HCT116 (cell line): Measurements from ENCODE around the gene MATK. TPM values are rescaled to one million over a fixed set of nuclear protein-coding genes. Genes with fewer than 3 reads are reported as not detected.

ENCODE experiments used
- ATAC-seq: fragments of 200-7000 bp; cut with Tn5 transposase; 2 replicates; pipeline ENCODE4 v1.9.1; 2020; ENCODE audit warnings: mild to moderate bottlenecking, moderate library complexity
- BruUV-seq: library from RNA; stranded (reverse); fragments of 400-500 nt; replicated peaks from 2 replicates; lab custom pipeline; 2021; lab: Mats Ljungman, UMichigan
- CTCF ChIA-PET: fragments of 300-600 bp; sonication (Branson Sonifier 250); formaldehyde crosslinking; loops from one replicate; lab custom pipeline; 2021; ENCODE audit warnings: antibody characterized with exemption; lab: Charles Lee
- POLR2A ChIA-PET: fragments of 300-600, 350-600 bp; sonication (Branson Sonifier 250); formaldehyde crosslinking; loops from one replicate; lab custom pipeline; 2021; ENCODE audit warnings: antibody characterized with exemption; lab: Charles Lee
- RAD21 ChIA-PET, 2 experiments: fragments of 300-600 bp; sonication (Branson Sonifier 250); formaldehyde crosslinking; loops; one replicate each; lab custom pipeline; 2023; ENCODE audit warnings: low total read pairs in 2 of 2; ENCODE audit not compliant: uncharacterized antibody in 2 of 2, unreplicated experiment in 2 of 2, low non-redundant PET in 1 of 2; lab: Charles Lee
- DNase-seq: peaks from one replicate; pipeline ENCODE4 v3.0.0-alpha.2; 2010; ENCODE audit warnings: low read depth, low spot score
- H2AFZ ChIP-seq: fragments of 200-600 bp; shearing (Covaris generic), sonication (generic); 2 replicates; pipeline ENCODE4 v1.6.1; 2017; ENCODE audit warnings: low read depth, mixed run types, mixed read lengths, antibody characterized with exemption, low read length; ENCODE audit not compliant: poor library complexity, severe bottlenecking
- H3K27ac ChIP-seq: 2 replicates; pipeline ENCODE4 v1.5.1; 2012; ENCODE audit warnings: low read depth, low read length
- H3K27me3 ChIP-seq: fragments of 200-600 bp; sonication (generic); 2 replicates; pipeline ENCODE4 v1.6.1; 2016; ENCODE audit warnings: mixed run types, low read length, mixed read lengths; ENCODE audit not compliant: insufficient read depth
- H3K36me3 ChIP-seq, 2 experiments: fragments of 200-500 bp in 1 of 2; fragments of 200-600 bp in 1 of 2; sonication (Bioruptor generic) in 1 of 2; sonication (generic) in 1 of 2; 2 replicates each; pipeline versions ENCODE4 v1.5.1 to v1.6.1; 2014 to 2016; ENCODE audit warnings: low read length in 2 of 2, inconsistent platforms in 1 of 2, mixed read lengths in 1 of 2, mixed run types in 1 of 2; ENCODE audit not compliant: insufficient read depth in 2 of 2, control insufficient read depth in 1 of 2
- H3K4me1 ChIP-seq, 2 experiments: fragments of 200-600 bp in 1 of 2; sonication (generic) in 1 of 2; 2 replicates each; pipeline versions ENCODE4 v1.5.1 to v1.6.1; 2012 to 2017; ENCODE audit warnings: low read length in 2 of 2, inconsistent platforms in 1 of 2, mild to moderate bottlenecking in 1 of 2, mixed read lengths in 1 of 2, mixed run types in 1 of 2, moderate library complexity in 1 of 2; ENCODE audit not compliant: insufficient read depth in 2 of 2, control insufficient read depth in 1 of 2
- H3K4me2 ChIP-seq: fragments of 200-600 bp; sonication (generic); 2 replicates; pipeline ENCODE4 v1.6.1; 2017; ENCODE audit warnings: mixed run types, low read length, mixed read lengths
- H3K4me3 ChIP-seq, 2 experiments: fragments of 200-600 bp in 1 of 2; sonication (generic) in 1 of 2; replicated peaks in 1 of 2; 2 replicates each; pipeline ENCODE4 v1.5.1; 2011 to 2016; ENCODE audit warnings: low read length in 2 of 2, control low read depth in 1 of 2, low read depth in 1 of 2, mild to moderate bottlenecking in 1 of 2, mixed read lengths in 1 of 2, mixed run types in 1 of 2
- H3K79me2 ChIP-seq: fragments of 200-600 bp; sonication (generic); 2 replicates; pipeline ENCODE4 v1.6.1; 2017; ENCODE audit warnings: mild to moderate bottlenecking, mixed run types, low read length, moderate library complexity, mixed read lengths; ENCODE audit not compliant: insufficient read depth
- H3K9ac ChIP-seq: fragments of 200-600 bp; sonication (generic); 2 replicates; pipeline ENCODE4 v1.6.1; 2016; ENCODE audit warnings: low read length, mixed read lengths
- H3K9me2 ChIP-seq: fragments of 200-600 bp; sonication (generic), shearing (Covaris generic); 2 replicates; pipeline ENCODE4 v1.6.1; 2017; ENCODE audit warnings: mixed run types, mild to moderate bottlenecking, moderate library complexity; ENCODE audit not compliant: insufficient read depth
- H3K9me3 ChIP-seq, 2 experiments: fragments of 200-500 bp in 1 of 2; fragments of 200-600 bp in 1 of 2; sonication (Bioruptor generic) in 1 of 2; sonication (generic) in 1 of 2; 2 replicates each; pipeline ENCODE4 v1.6.1; 2014 to 2017; ENCODE audit warnings: low read length in 2 of 2, mixed read lengths in 2 of 2, inconsistent platforms in 1 of 2, low read depth in 1 of 2, mild to moderate bottlenecking in 1 of 2, mixed run types in 1 of 2, moderate library complexity in 1 of 2; ENCODE audit not compliant: control insufficient read depth in 1 of 2, insufficient read depth in 1 of 2
- H4K20me1 ChIP-seq: fragments of 200-600 bp; sonication (generic), shearing (Covaris generic); 2 replicates; pipeline ENCODE4 v1.6.1; 2017; ENCODE audit warnings: mixed run types, mild to moderate bottlenecking, moderate library complexity; ENCODE audit not compliant: insufficient read depth
- CBX3 ChIP-seq: IDR thresholded peaks from 2 replicates; pipeline ENCODE4 v1.6.1; 2012; ENCODE audit warnings: low read depth
- CEBPB ChIP-seq: IDR thresholded peaks from 2 replicates; pipeline ENCODE4 v1.6.1; 2012; ENCODE audit warnings: low read depth
- EGR1 ChIP-seq: IDR thresholded peaks from 2 replicates; pipeline ENCODE4 v1.6.1; 2012; ENCODE audit warnings: low read depth
- ELF1 ChIP-seq: IDR thresholded peaks from 2 replicates; pipeline ENCODE4 v1.6.1; 2012; ENCODE audit warnings: low read depth, borderline replicate concordance
- EZH2 ChIP-seq: fragments of 200-600 bp; sonication (generic); IDR thresholded peaks from 2 replicates; pipeline ENCODE4 v1.6.1; 2017; ENCODE audit warnings: antibody characterized with exemption, mixed run types
- EZH2phosphoT487 ChIP-seq: fragments of 200-600 bp; IDR thresholded peaks from 2 replicates; pipeline ENCODE4 v1.6.1; 2018; ENCODE audit warnings: antibody characterized with exemption, borderline replicate concordance
- FOSL1 ChIP-seq: IDR thresholded peaks from 2 replicates; pipeline ENCODE4 v1.6.1; 2012; ENCODE audit warnings: low read depth
- JUND ChIP-seq: IDR thresholded peaks from 2 replicates; pipeline ENCODE4 v1.6.1; 2012
- POLR2A ChIP-seq: IDR thresholded peaks from 2 replicates; pipeline ENCODE4 v1.7.0; 2011; ENCODE audit warnings: borderline replicate concordance; ENCODE audit not compliant: insufficient read depth, insufficient read length; ENCODE audit errors: extremely low read depth
- POLR2AphosphoS5 ChIP-seq: IDR thresholded peaks from 2 replicates; pipeline ENCODE4 v1.6.1; 2011; ENCODE audit warnings: mild to moderate bottlenecking, low read depth, low read length, moderate library complexity
- SIN3A ChIP-seq: IDR thresholded peaks from 2 replicates; pipeline ENCODE4 v1.6.1; 2012; ENCODE audit warnings: low read depth
- SP1 ChIP-seq: IDR thresholded peaks from 2 replicates; pipeline ENCODE4 v1.6.1; 2012; ENCODE audit warnings: low read depth
- TCF7L2 ChIP-seq: IDR thresholded peaks from 2 replicates; pipeline ENCODE4 v1.7.0; 2011; ENCODE audit warnings: borderline replicate concordance, inconsistent platforms; ENCODE audit not compliant: insufficient read depth, insufficient read length; ENCODE audit errors: extremely low read depth
- YY1 ChIP-seq: IDR thresholded peaks from 2 replicates; pipeline ENCODE4 v1.6.1; 2011; ENCODE audit warnings: low read length, low read depth, moderate library complexity, mild to moderate bottlenecking; ENCODE audit not compliant: insufficient replicate concordance; ENCODE audit errors: extremely low read depth
- ZFX ChIP-seq: fragments of 450-650 bp; IDR thresholded peaks from 2 replicates; pipeline ENCODE4 v1.6.1; 2017
- ZNF274 ChIP-seq: fragments of 200-500 bp; sonication (Bioruptor generic); IDR thresholded peaks from 2 replicates; pipeline ENCODE4 v1.6.1; 2014; ENCODE audit warnings: mild to moderate bottlenecking, low read depth, low read length, inconsistent platforms
- intact Hi-C: fragments of 100-400 bp; cut with micrococcal nuclease; formaldehyde crosslinking; loops from 2 replicates; pipeline ENCODE4 v1.10.0; 2022
- total RNA-seq: library from RNA; stranded (reverse); gene quantifications from one replicate; pipeline ENCODE4 v1.2.1, GENCODE V29; 2021; ENCODE audit not compliant: unreplicated experiment
- TF ChIP-seq, protein P1 (sequence below): IDR thresholded peaks from 2 replicates; pipeline ENCODE4 v1.6.1; 2012
- TF ChIP-seq, protein P2 (sequence below): IDR thresholded peaks from 2 replicates; pipeline ENCODE4 v1.6.1; 2012
- TF ChIP-seq, protein P3 (sequence below): IDR thresholded peaks from 2 replicates; pipeline ENCODE4 v1.6.1; 2012; ENCODE audit warnings: low read depth
- TF ChIP-seq, protein P4 (sequence below), 3 experiments: fragments of 200-600 bp in 1 of 3; sonication (generic) in 1 of 3; IDR thresholded peaks in 2 of 3; conservative IDR thresholded peaks in 1 of 3; 2 replicates each; pipeline ENCODE4 v1.5.1; 2012 to 2017; ENCODE audit warnings: low read depth in 2 of 3, low read length in 2 of 3, antibody characterized with exemption in 1 of 3, borderline replicate concordance in 1 of 3, control low read depth in 1 of 3, mild to moderate bottlenecking in 1 of 3, mixed read lengths in 1 of 3, mixed run types in 1 of 3, moderate library complexity in 1 of 3; ENCODE audit not compliant: insufficient read depth in 1 of 3

MATK gene
- total RNA-seq, 1 experiment from 2014 or later = not detected

DNA sequence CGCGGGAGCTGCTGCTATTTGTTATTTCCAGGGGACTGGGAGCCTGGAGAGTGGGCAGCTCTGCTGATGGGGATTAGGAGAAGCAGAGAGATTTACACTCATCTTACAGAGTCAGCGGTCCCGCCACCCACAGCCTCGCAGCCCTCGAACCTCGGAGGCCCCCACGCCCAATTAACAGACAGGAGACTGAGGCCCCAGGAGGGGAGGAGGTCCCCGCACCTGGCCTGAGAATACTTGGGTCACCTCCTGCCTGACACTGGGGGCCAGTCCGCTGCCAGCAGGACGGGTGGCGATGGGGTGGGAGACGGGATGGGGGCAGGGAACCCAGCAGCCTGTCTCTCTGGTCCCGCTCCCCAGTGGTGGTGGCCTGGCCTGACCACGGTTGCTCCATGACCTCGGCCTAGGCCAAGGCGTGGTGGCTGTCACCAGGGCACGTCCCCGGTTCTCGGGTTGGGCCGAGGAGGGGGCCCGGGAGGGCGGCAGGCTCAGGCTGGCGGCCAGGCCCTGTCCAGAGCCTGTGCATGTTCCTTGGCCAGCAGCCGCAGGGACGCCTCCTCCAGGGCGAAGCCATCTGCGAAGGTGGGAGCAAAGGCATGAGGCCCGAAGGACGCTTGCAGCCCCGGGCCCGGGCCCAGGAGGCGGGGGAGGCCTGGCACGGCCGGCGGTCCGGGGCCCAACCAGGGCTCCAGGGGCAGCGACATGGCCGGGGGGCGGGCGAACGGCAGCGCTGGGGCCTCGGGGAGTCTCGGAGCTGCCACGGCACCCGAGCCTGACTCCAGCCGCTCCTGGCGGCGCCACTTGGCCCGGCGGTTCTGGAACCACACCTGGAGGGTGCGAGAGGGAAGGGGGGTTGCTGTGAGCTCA lies 15.8 kb downstream of the MATK start:
- Histone ChIP-seq H3K27me3 (no peaks in the 10 kb centered on the region), H3K9me3 (no peaks in the 10 kb centered on the region), H3K27ac (no peak overlapping the region), H4K20me1 (no peaks in the 10 kb centered on the region), H3K4me2 (no peak overlapping the region), H3K4me1 (no peaks in the 10 kb centered on the region), H3K4me3 (no peak overlapping the region), H3K9ac (no peak overlapping the region), H3K36me3 (peaks cover 0 to under 1% of the 10 kb centered on the region in 2 experiments; a peak in 2 of 4 replicates), H3K9me2 (no peaks in the 10 kb centered on the region), H2AFZ (no peak overlapping the region), H3K79me2 (no peaks in the 10 kb centered on the region)
- BruUV-seq = no TSS peak
- ChIA-PET CTCF (interaction anchor here (1.2 kb wide), 1 partner anchor 218 kb away, joined by 3 read pairs; no protein-coding TSS in a partner anchor), POLR2A (no interaction called here), RAD21 (no interaction called here)
- TF ChIP-seq YY1 = no peak
- TF ChIP-seq EZH2phosphoT487 = no peak
- no peak for TF ChIP-seq SIN3A
- no peak for TF ChIP-seq FOSL1
- TF ChIP-seq, protein P1, sequence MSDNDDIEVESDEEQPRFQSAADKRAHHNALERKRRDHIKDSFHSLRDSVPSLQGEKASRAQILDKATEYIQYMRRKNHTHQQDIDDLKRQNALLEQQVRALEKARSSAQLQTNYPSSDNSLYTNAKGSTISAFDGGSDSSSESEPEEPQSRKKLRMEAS = no peak
- TF ChIP-seq, protein P2, sequence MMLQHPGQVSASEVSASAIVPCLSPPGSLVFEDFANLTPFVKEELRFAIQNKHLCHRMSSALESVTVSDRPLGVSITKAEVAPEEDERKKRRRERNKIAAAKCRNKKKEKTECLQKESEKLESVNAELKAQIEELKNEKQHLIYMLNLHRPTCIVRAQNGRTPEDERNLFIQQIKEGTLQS = no peak
- TF ChIP-seq ZNF274 = no peak
- TF ChIP-seq EGR1 = no peak
- TF ChIP-seq, protein P3, sequence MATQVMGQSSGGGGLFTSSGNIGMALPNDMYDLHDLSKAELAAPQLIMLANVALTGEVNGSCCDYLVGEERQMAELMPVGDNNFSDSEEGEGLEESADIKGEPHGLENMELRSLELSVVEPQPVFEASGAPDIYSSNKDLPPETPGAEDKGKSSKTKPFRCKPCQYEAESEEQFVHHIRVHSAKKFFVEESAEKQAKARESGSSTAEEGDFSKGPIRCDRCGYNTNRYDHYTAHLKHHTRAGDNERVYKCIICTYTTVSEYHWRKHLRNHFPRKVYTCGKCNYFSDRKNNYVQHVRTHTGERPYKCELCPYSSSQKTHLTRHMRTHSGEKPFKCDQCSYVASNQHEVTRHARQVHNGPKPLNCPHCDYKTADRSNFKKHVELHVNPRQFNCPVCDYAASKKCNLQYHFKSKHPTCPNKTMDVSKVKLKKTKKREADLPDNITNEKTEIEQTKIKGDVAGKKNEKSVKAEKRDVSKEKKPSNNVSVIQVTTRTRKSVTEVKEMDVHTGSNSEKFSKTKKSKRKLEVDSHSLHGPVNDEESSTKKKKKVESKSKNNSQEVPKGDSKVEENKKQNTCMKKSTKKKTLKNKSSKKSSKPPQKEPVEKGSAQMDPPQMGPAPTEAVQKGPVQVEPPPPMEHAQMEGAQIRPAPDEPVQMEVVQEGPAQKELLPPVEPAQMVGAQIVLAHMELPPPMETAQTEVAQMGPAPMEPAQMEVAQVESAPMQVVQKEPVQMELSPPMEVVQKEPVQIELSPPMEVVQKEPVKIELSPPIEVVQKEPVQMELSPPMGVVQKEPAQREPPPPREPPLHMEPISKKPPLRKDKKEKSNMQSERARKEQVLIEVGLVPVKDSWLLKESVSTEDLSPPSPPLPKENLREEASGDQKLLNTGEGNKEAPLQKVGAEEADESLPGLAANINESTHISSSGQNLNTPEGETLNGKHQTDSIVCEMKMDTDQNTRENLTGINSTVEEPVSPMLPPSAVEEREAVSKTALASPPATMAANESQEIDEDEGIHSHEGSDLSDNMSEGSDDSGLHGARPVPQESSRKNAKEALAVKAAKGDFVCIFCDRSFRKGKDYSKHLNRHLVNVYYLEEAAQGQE = no peak
- TF ChIP-seq ELF1 = no peak
- no peak for TF ChIP-seq EZH2
- no peak for TF ChIP-seq CBX3
- no peak for TF ChIP-seq TCF7L2
- TF ChIP-seq, protein P4, sequence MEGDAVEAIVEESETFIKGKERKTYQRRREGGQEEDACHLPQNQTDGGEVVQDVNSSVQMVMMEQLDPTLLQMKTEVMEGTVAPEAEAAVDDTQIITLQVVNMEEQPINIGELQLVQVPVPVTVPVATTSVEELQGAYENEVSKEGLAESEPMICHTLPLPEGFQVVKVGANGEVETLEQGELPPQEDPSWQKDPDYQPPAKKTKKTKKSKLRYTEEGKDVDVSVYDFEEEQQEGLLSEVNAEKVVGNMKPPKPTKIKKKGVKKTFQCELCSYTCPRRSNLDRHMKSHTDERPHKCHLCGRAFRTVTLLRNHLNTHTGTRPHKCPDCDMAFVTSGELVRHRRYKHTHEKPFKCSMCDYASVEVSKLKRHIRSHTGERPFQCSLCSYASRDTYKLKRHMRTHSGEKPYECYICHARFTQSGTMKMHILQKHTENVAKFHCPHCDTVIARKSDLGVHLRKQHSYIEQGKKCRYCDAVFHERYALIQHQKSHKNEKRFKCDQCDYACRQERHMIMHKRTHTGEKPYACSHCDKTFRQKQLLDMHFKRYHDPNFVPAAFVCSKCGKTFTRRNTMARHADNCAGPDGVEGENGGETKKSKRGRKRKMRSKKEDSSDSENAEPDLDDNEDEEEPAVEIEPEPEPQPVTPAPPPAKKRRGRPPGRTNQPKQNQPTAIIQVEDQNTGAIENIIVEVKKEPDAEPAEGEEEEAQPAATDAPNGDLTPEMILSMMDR (IDR thresholded peaks at IDR 0.05 in 2 of 3, conservative IDR thresholded peaks at IDR 0.05 in 1 of 3; ENCODE audit: borderline replicate concordance in 1 of 3, insufficient read depth in 1 of 3, low read depth in 2 of 3, low read length in 2 of 3) = no peak
- TF ChIP-seq CEBPB = no peak
- TF ChIP-seq POLR2A = no peak
- TF ChIP-seq JUND = no peak
- TF ChIP-seq SP1 = no peak
- TF ChIP-seq POLR2AphosphoS5 = no peak
- no peak for TF ChIP-seq ZFX
- no peak for DNase-seq
- ATAC-seq = no peak
- intact Hi-C loops = no loop called here
